DOHH2 (cell line): ENCODE measurements around the gene ZNF532.

ENCODE experiments used
- H3F3A ChIP-seq: fragments of 200-600 bp; sonication (generic), shearing (Covaris generic); 2 replicates; pipeline ENCODE4 v1.6.0; 2016; ENCODE audit warnings: antibody characterized with exemption, mild to moderate bottlenecking; ENCODE audit not compliant: control insufficient read depth, insufficient read depth
- H3K27ac ChIP-seq: fragments of 200-600 bp; sonication (generic); 2 replicates; pipeline ENCODE4 v1.5.1; 2014; ENCODE audit warnings: low read depth, mild to moderate bottlenecking, low read length, moderate library complexity
- H3K27me3 ChIP-seq: fragments of 200-600 bp; sonication (generic); 2 replicates; pipeline ENCODE4 v1.6.1; 2014; ENCODE audit warnings: mild to moderate bottlenecking, low read length, mixed read lengths; ENCODE audit not compliant: control insufficient read depth
- H3K36me3 ChIP-seq: fragments of 200-600 bp; sonication (generic); 2 replicates; pipeline ENCODE4 v1.6.1; 2014; ENCODE audit warnings: mild to moderate bottlenecking, low read length, moderate library complexity, mixed read lengths; ENCODE audit not compliant: control insufficient read depth
- H3K4me1 ChIP-seq: fragments of 200-600 bp; sonication (generic); 2 replicates; pipeline ENCODE4 v1.6.1; 2014; ENCODE audit warnings: mild to moderate bottlenecking, low read length, mixed read lengths; ENCODE audit not compliant: control insufficient read depth
- H3K4me2 ChIP-seq: fragments of 200-600 bp; sonication (generic); 2 replicates; pipeline ENCODE4 v1.6.0; 2014; ENCODE audit warnings: mild to moderate bottlenecking, low read length, moderate library complexity
- H3K4me3 ChIP-seq: fragments of 200-600 bp; sonication (generic); 2 replicates; pipeline ENCODE4 v1.5.1; 2014; ENCODE audit warnings: mild to moderate bottlenecking, low read length, mixed read lengths
- H3K79me2 ChIP-seq: fragments of 200-600 bp; sonication (generic); 2 replicates; pipeline ENCODE4 v1.6.1; 2014; ENCODE audit warnings: mild to moderate bottlenecking, low read length, mixed read lengths; ENCODE audit not compliant: control insufficient read depth
- H3K9me2 ChIP-seq: fragments of 200-600 bp; sonication (generic); replicated peaks from 2 replicates; pipeline ENCODE4 v1.6.1; 2014; ENCODE audit warnings: mild to moderate bottlenecking, low read length, mixed read lengths; ENCODE audit not compliant: control insufficient read depth
- H3K9me3 ChIP-seq: fragments of 200-600 bp; sonication (generic); 2 replicates; pipeline ENCODE4 v1.6.1; 2014; ENCODE audit warnings: antibody characterized with exemption, low read length, mixed read lengths; ENCODE audit not compliant: control insufficient read depth, insufficient read depth
- H4K20me1 ChIP-seq: fragments of 200-600 bp; sonication (generic); 2 replicates; pipeline ENCODE4 v1.6.0; 2014; ENCODE audit warnings: low read depth, mild to moderate bottlenecking, antibody characterized with exemption, low read length, moderate library complexity; ENCODE audit not compliant: control insufficient read depth, insufficient read depth
- CTCF ChIP-seq: fragments of 200-600 bp; sonication (generic); IDR thresholded peaks from one replicate; pipeline ENCODE4 v1.5.1; 2014; ENCODE audit warnings: antibody characterized with exemption, mild to moderate bottlenecking, low read depth, low read length; ENCODE audit not compliant: poor library complexity, severe bottlenecking
- EZH2phosphoT487 ChIP-seq: fragments of 200-600 bp; sonication (generic); IDR thresholded peaks from 2 replicates; pipeline ENCODE4 v1.6.1; 2017; ENCODE audit warnings: borderline replicate concordance, mild to moderate bottlenecking, antibody characterized with exemption, low read length, moderate library complexity, mixed read lengths

Gene ZNF532

GRCh38 chr18:58862356-58862755 lies 2.3 kb upstream of the ZNF532 start:
- Histone ChIP-seq H4K20me1 (no peaks in the 10 kb centered on the region), H3K9me2 (no peaks in the 10 kb centered on the region), H3K4me2 (peak overlapping the region; percentile 78), H3F3A (peaks cover 3% of the 10 kb centered on the region), H3K4me3 (peak overlapping the region; percentile 87), H3K27me3 (no peaks in the 10 kb centered on the region), H3K9me3 (no peaks in the 10 kb centered on the region), H3K79me2 (peaks cover 52% of the 10 kb centered on the region), H3K4me1 (peaks cover 64% of the 10 kb centered on the region), H3K27ac (peak overlapping the region; percentile 75), H3K36me3 (peaks cover 31% of the 10 kb centered on the region)
- no peak for TF ChIP-seq CTCF
- TF ChIP-seq EZH2phosphoT487 = no peak

- H3F3A ChIP-seq = peaks cover 3% of the 10 kb centered on the region
- H3K36me3 ChIP-seq = peaks cover 37% of the 10 kb centered on the region
- H3K4me3 ChIP-seq = peak overlapping the region; percentile 87
- H3K27me3 ChIP-seq = no peaks in the 10 kb centered on the region
- H3K4me1 ChIP-seq = peaks cover 64% of the 10 kb centered on the region
- no peaks in the 10 kb centered on the region for H3K9me3 ChIP-seq
- H3K27ac ChIP-seq = peak overlapping the region; percentile 75
- peak overlapping the region; percentile 78 for H3K4me2 ChIP-seq
- peaks cover 58% of the 10 kb centered on the region for H3K79me2 ChIP-seq
- no peaks in the 10 kb centered on the region for H4K20me1 ChIP-seq
- TF ChIP-seq EZH2phosphoT487 (no peak), CTCF (no peak)
- no peaks in the 10 kb centered on the region for H3K9me2 ChIP-seq
These were observed 1.7 kb upstream of the ZNF532 start for GRCh38 chr18:58862851-58863538.

- Histone ChIP-seq H3K27me3 (no peaks in the 10 kb centered on the region), H3K4me2 (peak overlapping the region; percentile 77), H3K4me3 (peak overlapping the region; percentile 78), H3F3A (peaks cover 3% of the 10 kb centered on the region), H3K27ac (peak overlapping the region; percentile 79), H4K20me1 (no peaks in the 10 kb centered on the region), H3K4me1 (peaks cover 64% of the 10 kb centered on the region), H3K36me3 (peaks cover 44% of the 10 kb centered on the region), H3K79me2 (peaks cover 64% of the 10 kb centered on the region), H3K9me2 (no peaks in the 10 kb centered on the region), H3K9me3 (no peaks in the 10 kb centered on the region)
- TF ChIP-seq CTCF = no peak
- no peak for TF ChIP-seq EZH2phosphoT487
These were observed 1.0 kb upstream of the ZNF532 start for GRCh38 chr18:58863539-58864145.
